Fibroblast of lung (primary cell): ENCODE measurements around the gene HTT. TPM values are rescaled to one million over a fixed set of nuclear protein-coding genes. Genes with fewer than 3 reads are reported as not detected.

Experiments
- DNase-seq, 2 donors: peaks; one replicate each; pipeline versions ENCODE4 v3.0.0 to v3.0.0-alpha.2; 2010; ENCODE audit warnings: low read depth in 2 of 2
- H2AFZ ChIP-seq: 2 replicates; pipeline ENCODE4 v1.5.1; 2012; ENCODE audit warnings: low read length, control low read depth, inconsistent platforms
- H3K27ac ChIP-seq: 2 replicates; pipeline ENCODE4 v1.5.1; 2011; ENCODE audit warnings: low read length, control low read depth; ENCODE audit not compliant: insufficient read depth
- H3K27me3 ChIP-seq: 2 replicates; pipeline ENCODE4 v1.5.1; 2011; ENCODE audit warnings: mild to moderate bottlenecking, low read length; ENCODE audit not compliant: control insufficient read depth, insufficient read depth
- H3K36me3 ChIP-seq: 2 replicates; pipeline ENCODE4 v1.5.1; 2011; ENCODE audit warnings: low read length; ENCODE audit not compliant: control insufficient read depth, insufficient read depth
- H3K4me1 ChIP-seq: 2 replicates; pipeline ENCODE4 v1.5.1; 2011; ENCODE audit warnings: low read length; ENCODE audit not compliant: control insufficient read depth, insufficient read depth; ENCODE audit errors: extremely low read depth
- H3K4me2 ChIP-seq: 2 replicates; pipeline ENCODE4 v1.5.1; 2011; ENCODE audit warnings: low read length, control low read depth; ENCODE audit not compliant: insufficient read depth; ENCODE audit errors: extremely low read depth
- H3K4me3 ChIP-seq, 4 experiments: fragments of 200-600 bp in 1 of 4; sonication (generic) in 1 of 4; replicated peaks in 1 of 4; 2 replicates each; pipeline ENCODE4 v1.5.1; 2011 to 2016; ENCODE audit warnings: low read length in 4 of 4, low read depth in 3 of 4, mild to moderate bottlenecking in 3 of 4, control low read depth in 2 of 4, inconsistent platforms in 1 of 4, mixed read lengths in 1 of 4; ENCODE audit not compliant: insufficient read depth in 1 of 4; ENCODE audit errors: control extremely low read depth in 1 of 4
- H3K79me2 ChIP-seq: 2 replicates; pipeline ENCODE4 v1.5.1; 2012; ENCODE audit warnings: mild to moderate bottlenecking, low read length, inconsistent platforms; ENCODE audit not compliant: control insufficient read depth, insufficient read depth
- H3K9ac ChIP-seq: 2 replicates; pipeline ENCODE4 v1.5.1; 2011; ENCODE audit warnings: mild to moderate bottlenecking, low read length, control low read depth; ENCODE audit not compliant: insufficient read depth
- H3K9me3 ChIP-seq: 2 replicates; pipeline ENCODE4 v1.5.1; 2012; ENCODE audit warnings: low read depth, low read length; ENCODE audit not compliant: control insufficient read depth, insufficient read depth
- H4K20me1 ChIP-seq: 2 replicates; pipeline ENCODE4 v1.5.1; 2011; ENCODE audit warnings: low read length; ENCODE audit not compliant: control insufficient read depth, insufficient read depth; ENCODE audit errors: extremely low read depth
- EZH2 ChIP-seq: IDR thresholded peaks from 2 replicates; pipeline ENCODE4 v1.5.1; 2012; ENCODE audit warnings: low read length, control low read depth, mild to moderate bottlenecking; ENCODE audit errors: missing control alignments
- polyA plus RNA-seq, 2 donors: library from polyadenylated mRNA; depleted of rRNA in 1 of 2; stranded (reverse) in 1 of 2; unstranded in 1 of 2; fragments of >200 nt; gene quantifications; 2 replicates each; pipeline ENCODE4 v1.2.1, GENCODE V29; 2011 to 2012; ENCODE audit warnings: missing spikeins in 1 of 2
- total RNA-seq: library from RNA; depleted of rRNA; stranded (reverse); fragments of >200 nt; gene quantifications from 2 replicates; pipeline ENCODE4 v1.2.1, GENCODE V29; 2014
- TF ChIP-seq, protein P1 (sequence below), 2 donors: IDR thresholded peaks in 1 of 2; conservative IDR thresholded peaks in 1 of 2; 1 replicate in 1 of 2; 2 replicates in 1 of 2; pipeline ENCODE4 v1.5.1; 2011 to 2012; ENCODE audit warnings: low read length in 2 of 2, control low read depth in 1 of 2, inconsistent platforms in 1 of 2, low read depth in 1 of 2, mild to moderate bottlenecking in 1 of 2

HTT gene
- total and polyA plus RNA-seq, 2 donors (not counting 1 experiment from before 2014, with no cell fraction given) = 13.2 to 41.8 TPM

DNA sequence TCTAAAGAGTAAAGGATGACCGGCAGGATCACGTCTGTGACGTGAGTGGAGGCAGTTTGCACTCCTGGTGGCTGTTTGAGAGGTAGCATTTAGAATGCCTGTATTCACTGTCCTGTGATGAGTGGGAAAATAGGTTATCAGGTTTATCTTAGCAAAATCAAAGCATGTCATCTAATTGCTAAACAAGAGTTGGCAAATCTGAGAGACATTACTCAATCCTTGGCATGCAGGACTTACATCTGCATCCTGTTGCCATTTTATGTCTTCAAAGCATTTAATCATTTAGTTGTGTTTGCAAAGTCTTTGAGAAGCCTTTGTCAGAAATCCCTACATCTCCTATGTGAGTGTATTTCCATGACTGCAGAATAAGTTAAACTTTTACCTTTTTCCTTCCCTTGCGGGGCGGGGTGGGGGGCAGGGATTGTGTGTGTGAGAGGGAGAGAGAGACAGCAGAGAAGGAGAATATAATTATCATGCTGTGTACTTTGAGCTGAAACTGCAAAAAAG, 133.1 kb downstream of the HTT start:
- TF ChIP-seq, protein P1, sequence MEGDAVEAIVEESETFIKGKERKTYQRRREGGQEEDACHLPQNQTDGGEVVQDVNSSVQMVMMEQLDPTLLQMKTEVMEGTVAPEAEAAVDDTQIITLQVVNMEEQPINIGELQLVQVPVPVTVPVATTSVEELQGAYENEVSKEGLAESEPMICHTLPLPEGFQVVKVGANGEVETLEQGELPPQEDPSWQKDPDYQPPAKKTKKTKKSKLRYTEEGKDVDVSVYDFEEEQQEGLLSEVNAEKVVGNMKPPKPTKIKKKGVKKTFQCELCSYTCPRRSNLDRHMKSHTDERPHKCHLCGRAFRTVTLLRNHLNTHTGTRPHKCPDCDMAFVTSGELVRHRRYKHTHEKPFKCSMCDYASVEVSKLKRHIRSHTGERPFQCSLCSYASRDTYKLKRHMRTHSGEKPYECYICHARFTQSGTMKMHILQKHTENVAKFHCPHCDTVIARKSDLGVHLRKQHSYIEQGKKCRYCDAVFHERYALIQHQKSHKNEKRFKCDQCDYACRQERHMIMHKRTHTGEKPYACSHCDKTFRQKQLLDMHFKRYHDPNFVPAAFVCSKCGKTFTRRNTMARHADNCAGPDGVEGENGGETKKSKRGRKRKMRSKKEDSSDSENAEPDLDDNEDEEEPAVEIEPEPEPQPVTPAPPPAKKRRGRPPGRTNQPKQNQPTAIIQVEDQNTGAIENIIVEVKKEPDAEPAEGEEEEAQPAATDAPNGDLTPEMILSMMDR (conservative IDR thresholded peaks at IDR 0.05 in 1 of 2, IDR thresholded peaks at IDR 0.05 in 1 of 2; ENCODE audit: low read depth in 1 of 2, low read length in 2 of 2) = peak in 1 of 2 donors; percentile 22
- no peak for TF ChIP-seq EZH2
- H3K36me3 ChIP-seq = peaks cover 10% of the 10 kb centered on the region
- H3K4me2 ChIP-seq = no peak overlapping the region
- peaks cover 5% of the 10 kb centered on the region for H3K4me1 ChIP-seq
- H4K20me1 ChIP-seq = no peaks in the 10 kb centered on the region
- H3K4me3 ChIP-seq = no peak overlapping the region
- no peaks in the 10 kb centered on the region for H3K79me2 ChIP-seq
- H3K27me3 ChIP-seq = no peaks in the 10 kb centered on the region
- H3K9ac ChIP-seq = no peak overlapping the region
- no peak overlapping the region for H3K27ac ChIP-seq
- H3K9me3 ChIP-seq = no peaks in the 10 kb centered on the region
- no peak overlapping the region for H2AFZ ChIP-seq
- DNase-seq = peak in 1 of 2 donors; percentile 21

DNA sequence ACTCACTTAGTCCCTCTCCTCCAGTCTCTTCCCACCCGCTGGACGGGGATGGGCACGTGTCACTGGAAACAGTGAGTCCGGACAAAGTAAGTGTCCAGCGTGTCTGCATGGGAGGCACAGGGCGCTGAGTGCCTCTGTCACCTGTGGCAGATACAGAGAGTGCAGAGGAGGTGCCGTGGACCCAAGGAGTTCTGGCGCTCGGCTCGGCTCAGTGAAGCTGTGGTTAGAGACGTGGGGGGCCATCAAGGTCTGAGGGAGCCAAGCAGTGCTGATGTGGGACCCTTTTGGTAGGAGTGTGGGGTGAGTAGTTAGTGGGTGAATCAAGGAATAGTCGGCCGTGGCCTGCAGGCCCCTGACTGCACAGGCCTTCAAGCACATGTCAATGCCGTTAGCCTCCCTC, 134.3 kb downstream of the HTT start:
- Histone ChIP-seq H3K4me1 (no peaks in the 10 kb centered on the region), H3K36me3 (peaks cover 13% of the 10 kb centered on the region), H3K4me2 (no peak overlapping the region), H3K79me2 (no peaks in the 10 kb centered on the region), H2AFZ (no peak overlapping the region), H4K20me1 (no peaks in the 10 kb centered on the region), H3K27ac (no peak overlapping the region), H3K4me3 (no peak overlapping the region), H3K9me3 (no peaks in the 10 kb centered on the region), H3K9ac (no peak overlapping the region), H3K27me3 (no peaks in the 10 kb centered on the region)
- no peak for DNase-seq
- TF ChIP-seq EZH2 = no peak
- TF ChIP-seq, protein P1 (conservative IDR thresholded peaks at IDR 0.05 in 1 of 2, IDR thresholded peaks at IDR 0.05 in 1 of 2; ENCODE audit: low read depth in 1 of 2, low read length in 2 of 2) = no peak

DNA sequence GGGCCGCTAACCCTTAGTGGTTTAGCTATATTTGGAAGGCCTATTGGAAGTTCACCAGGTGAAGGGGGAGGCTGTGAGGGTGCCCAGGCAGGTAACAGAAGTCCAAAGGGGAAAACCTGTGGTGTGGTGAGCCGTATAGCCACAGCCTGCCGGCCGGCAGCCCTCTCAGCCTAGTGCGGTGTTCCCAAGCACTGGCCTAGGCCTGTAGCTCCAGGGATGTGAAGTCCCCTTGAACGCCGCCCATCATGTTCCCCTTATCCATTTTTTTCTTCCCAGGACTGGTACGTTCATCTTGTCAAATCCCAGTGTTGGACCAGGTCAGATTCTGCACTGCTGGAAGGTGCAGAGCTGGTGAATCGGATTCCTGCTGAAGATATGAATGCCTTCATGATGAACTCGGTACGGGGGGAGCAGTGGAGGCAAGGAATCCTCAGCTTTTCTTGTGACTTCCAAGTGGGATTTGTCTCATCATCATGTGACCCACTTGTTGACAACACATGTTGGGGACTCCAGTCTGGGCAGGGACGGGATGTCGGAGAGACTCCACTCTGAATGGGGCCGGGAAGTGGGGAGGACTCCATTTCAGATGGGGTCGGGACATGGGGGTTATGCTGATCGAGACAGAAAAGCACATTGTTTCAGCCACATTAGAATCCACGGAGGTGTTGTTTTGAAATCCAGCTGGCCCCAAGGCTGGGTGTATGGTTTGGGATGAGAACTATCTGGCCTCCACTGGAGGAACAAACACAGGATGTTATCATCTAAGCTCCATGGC, 135.3 kb downstream of the HTT start:
- Histone ChIP-seq H3K9me3 (no peaks in the 10 kb centered on the region), H3K4me3 (no peak overlapping the region), H2AFZ (no peak overlapping the region), H3K36me3 (peaks cover 13% of the 10 kb centered on the region), H3K9ac (no peak overlapping the region), H3K79me2 (no peaks in the 10 kb centered on the region), H4K20me1 (no peaks in the 10 kb centered on the region), H3K4me2 (no peak overlapping the region), H3K27me3 (no peaks in the 10 kb centered on the region), H3K4me1 (no peaks in the 10 kb centered on the region), H3K27ac (no peak overlapping the region)
- no peak for DNase-seq
- no peak for TF ChIP-seq EZH2
- TF ChIP-seq, protein P1 (conservative IDR thresholded peaks at IDR 0.05 in 1 of 2, IDR thresholded peaks at IDR 0.05 in 1 of 2; ENCODE audit: low read depth in 1 of 2, low read length in 2 of 2) = no peak
